AG09309 (cell line): ENCODE measurements around the gene FERD3L.
A peak's percentile ranks its signal among the peaks of the same experiment; 100 is the strongest.
"Not testable (repeated sequence)": the region's sequence is repeated elsewhere in the genome, so short reads cannot be mapped to it uniquely, and the experiment has no call there.

Source experiments
- DNase-seq: peaks from one replicate; pipeline ENCODE4 v3.0.0-alpha.2; 2010; ENCODE audit warnings: low read depth
- H3K4me3 ChIP-seq: 2 replicates; pipeline ENCODE4 v1.5.1; 2011; ENCODE audit warnings: mild to moderate bottlenecking, low read depth, low read length, moderate library complexity; ENCODE audit not compliant: control insufficient read depth
- TF ChIP-seq, protein P1 (sequence below): IDR thresholded peaks from 2 replicates; pipeline ENCODE4 v1.5.1; 2011; ENCODE audit warnings: mild to moderate bottlenecking, low read depth, low read length, inconsistent platforms; ENCODE audit not compliant: insufficient read depth, control insufficient read depth; ENCODE audit errors: missing control alignments

Gene FERD3L, protein sequence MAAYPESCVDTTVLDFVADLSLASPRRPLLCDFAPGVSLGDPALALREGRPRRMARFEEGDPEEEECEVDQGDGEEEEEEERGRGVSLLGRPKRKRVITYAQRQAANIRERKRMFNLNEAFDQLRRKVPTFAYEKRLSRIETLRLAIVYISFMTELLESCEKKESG

DNA sequence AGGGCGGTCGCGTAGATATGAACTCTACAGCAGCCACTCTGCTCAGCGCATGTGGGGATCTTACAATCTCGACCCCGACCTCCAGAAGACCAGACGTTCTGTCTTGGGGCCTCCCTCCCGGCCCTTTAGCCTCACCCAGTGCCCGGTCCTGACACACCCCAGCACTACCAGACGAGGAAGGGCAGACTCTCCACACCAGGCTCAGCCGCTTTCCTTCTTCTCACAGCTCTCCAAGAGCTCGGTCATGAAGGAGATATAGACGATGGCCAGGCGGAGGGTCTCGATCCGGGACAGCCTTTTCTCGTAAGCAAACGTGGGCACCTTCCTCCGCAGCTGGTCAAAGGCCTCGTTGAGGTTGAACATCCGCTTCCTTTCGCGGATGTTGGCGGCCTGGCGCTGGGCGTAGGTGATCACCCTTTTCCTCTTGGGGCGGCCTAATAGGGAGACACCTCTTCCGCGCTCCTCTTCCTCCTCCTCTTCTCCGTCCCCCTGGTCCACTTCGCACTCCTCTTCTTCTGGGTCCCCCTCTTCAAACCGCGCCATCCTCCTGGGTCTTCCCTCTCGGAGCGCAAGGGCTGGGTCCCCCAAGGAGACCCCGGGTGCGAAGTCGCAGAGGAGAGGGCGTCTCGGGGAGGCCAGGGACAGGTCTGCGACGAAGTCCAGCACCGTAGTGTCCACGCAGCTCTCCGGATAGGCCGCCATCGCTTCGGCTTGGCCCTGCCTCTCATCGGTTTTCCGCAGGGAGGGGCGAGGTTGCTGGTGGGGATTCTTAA lies at the start of gene FERD3L:
Gene FERD3L, minus strand, starts transcription at position 761 of the 773 bp plus-strand sequence. Its CDS starts 59 bp downstream, at position 702.
- TF ChIP-seq, protein P1, sequence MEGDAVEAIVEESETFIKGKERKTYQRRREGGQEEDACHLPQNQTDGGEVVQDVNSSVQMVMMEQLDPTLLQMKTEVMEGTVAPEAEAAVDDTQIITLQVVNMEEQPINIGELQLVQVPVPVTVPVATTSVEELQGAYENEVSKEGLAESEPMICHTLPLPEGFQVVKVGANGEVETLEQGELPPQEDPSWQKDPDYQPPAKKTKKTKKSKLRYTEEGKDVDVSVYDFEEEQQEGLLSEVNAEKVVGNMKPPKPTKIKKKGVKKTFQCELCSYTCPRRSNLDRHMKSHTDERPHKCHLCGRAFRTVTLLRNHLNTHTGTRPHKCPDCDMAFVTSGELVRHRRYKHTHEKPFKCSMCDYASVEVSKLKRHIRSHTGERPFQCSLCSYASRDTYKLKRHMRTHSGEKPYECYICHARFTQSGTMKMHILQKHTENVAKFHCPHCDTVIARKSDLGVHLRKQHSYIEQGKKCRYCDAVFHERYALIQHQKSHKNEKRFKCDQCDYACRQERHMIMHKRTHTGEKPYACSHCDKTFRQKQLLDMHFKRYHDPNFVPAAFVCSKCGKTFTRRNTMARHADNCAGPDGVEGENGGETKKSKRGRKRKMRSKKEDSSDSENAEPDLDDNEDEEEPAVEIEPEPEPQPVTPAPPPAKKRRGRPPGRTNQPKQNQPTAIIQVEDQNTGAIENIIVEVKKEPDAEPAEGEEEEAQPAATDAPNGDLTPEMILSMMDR: no peak
- peak within 1 kb of the TSS; percentile 13 for H3K4me3 ChIP-seq
- DNase-seq: no peak

DNA sequence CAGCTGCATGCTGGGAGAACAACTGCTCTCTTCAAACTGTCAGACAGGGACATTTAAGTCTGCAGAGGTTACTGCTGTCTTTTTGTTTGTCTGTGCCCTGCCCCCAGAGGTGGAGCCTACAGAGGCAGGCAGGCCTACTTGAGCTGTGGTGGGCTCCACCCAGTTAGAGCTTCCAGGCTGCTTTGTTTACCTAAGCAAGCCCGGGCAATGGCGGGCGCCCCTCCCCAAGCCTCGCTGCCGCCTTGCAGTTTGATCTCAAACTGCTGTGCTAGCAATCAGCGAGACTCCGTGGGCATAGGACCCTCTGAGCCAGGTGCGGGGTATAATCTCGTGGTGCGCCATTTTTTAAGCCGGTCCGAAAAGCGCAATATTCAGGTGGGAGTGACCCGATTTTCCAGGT lies 49.2 kb upstream of the FERD3L start:
- not testable (repeated sequence) for H3K4me3 ChIP-seq, DNase-seq

DNA sequence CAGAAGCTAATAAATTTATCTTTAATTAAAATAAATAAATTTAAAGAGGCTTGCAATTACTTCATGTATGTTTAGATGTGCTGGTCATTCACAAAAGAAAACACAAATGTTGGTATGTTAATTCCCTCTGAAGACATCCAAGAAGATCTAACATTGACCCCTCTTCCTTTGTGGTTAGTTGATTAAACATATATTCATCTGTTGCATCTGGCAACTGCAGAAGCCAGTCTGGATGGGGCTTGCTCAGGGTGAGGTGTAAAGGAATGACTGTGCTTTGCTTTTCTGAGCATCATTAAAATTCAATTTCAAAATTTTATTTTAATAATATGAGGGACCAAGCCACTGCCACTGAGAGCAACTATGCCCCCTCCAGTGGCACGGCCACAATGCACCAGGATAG lies 36.4 kb upstream of the FERD3L start:
- no peak for DNase-seq
- no peak overlapping the region for H3K4me3 ChIP-seq
- TF ChIP-seq, protein P1: no peak

DNA sequence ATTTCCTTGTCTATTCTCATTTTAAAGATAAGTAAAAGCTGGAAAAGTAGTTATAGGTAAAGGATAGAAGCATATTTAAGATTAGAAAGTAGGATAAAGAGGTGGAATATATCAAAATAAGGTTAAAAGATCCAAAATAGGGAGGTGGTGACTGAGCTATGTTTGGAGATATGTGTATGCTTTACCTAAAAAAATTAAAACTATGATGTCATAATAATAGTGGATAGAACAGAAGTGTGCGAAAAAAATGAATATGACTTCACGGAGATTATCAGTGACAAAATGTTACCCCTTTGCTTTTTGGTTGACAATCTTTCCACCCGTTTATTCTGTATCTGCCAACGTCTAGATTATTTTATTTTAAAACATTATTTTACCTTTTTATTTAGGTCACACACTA lies 33.4 kb upstream of the FERD3L start:
- DNase-seq: no peak
- TF ChIP-seq, protein P1: no peak
- no peak overlapping the region for H3K4me3 ChIP-seq

DNA sequence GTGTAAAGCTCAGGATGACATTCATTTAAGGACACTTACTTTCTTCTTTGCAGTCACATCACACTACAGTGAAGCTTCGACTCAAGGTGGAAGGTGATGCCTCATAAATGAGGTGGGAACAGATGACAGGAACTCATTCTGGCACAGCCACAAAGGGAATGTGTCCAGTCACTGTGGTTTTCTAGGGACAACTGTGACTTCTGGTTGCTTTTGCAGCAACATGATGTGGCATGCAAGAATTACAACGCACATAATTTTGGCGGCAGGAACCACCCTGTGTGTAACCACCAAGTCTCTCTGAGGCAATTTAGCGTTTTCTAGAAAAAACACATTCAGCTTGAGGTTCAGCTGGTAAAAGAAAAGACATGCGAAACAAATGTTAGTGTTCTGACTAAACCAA lies 32.0 kb upstream of the FERD3L start:
- DNase-seq: no peak
- TF ChIP-seq, protein P1: no peak

DNA sequence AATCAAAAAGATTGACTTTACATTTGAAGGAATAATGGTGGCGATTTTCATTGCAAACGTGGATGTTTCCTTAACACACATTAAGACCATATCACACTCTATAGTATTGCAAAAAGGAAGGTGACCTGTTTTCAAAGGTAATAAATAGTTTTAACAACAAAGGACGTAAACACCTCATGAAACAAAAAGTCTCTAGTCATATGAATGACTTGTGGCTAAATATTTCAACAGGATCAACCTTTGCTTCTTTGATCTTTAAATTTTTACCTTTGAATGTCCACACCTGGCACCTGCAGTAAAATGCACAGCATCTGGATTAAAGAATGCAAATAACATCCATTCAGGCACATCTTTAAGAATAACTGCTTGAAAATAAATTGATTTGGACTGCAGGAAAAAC lies 30.0 kb upstream of the FERD3L start:
- no peak overlapping the region for H3K4me3 ChIP-seq
- DNase-seq: no peak
- TF ChIP-seq, protein P1: no peak

More for the DNA sequence above, 32.0 kb upstream of the FERD3L start:
- no peak overlapping the region for H3K4me3 ChIP-seq

DNA sequence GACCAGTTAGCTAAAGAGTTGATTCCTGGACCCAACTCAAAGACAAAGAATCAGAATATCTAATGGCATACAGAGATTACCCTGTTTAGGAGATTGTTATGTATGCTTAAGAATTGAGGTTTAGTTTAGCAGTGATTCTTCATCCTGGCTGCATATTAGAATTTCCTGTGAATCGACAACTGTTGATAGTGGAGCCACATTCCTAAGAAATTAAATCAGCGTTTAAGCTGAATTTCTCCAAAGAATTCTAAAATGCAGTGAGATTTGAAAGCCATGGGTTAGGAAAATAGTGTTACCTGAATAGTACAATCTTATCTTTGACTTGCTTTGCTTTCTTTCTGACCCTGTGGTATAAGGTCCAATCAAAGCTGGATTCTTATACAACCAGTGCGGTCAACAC lies 16.4 kb upstream of the FERD3L start:
- DNase-seq: no peak
- TF ChIP-seq, protein P1: no peak

More for the DNA sequence above, 16.4 kb upstream of the FERD3L start:
- H3K4me3 ChIP-seq: no peak overlapping the region
